Cardiac muscle cell (in vitro differentiated cells and primary cell): ENCODE measurements around the gene TGFA. TPM values are rescaled to one million over a fixed set of nuclear protein-coding genes. Genes with fewer than 3 reads are reported as not detected.

Experiments used
- DNase-seq, 2 donors: peaks; one replicate each; pipeline versions ENCODE4 v3.0.0 to v3.0.0-alpha.2; 2010 to 2017; ENCODE audit warnings: low read depth in 1 of 2, low spot score in 1 of 2
- H3K27ac ChIP-seq: fragments of 200-600 bp; sonication (generic); 2 replicates; pipeline ENCODE4 v1.5.1; 2016
- H3K27me3 ChIP-seq: fragments of 200-600 bp; sonication (generic); 2 replicates; pipeline ENCODE4 v1.6.0; 2016; ENCODE audit warnings: control low read depth
- H3K36me3 ChIP-seq: fragments of 200-600 bp; sonication (generic); 2 replicates; pipeline ENCODE4 v1.5.1; 2016; ENCODE audit warnings: control low read depth
- H3K4me1 ChIP-seq: fragments of 200-600 bp; sonication (generic); 2 replicates; pipeline ENCODE4 v1.8.1; 2017; ENCODE audit warnings: low read depth, mild to moderate bottlenecking, mixed run types
- H3K4me3 ChIP-seq: fragments of 200-600 bp; sonication (generic); 2 replicates; pipeline ENCODE4 v1.5.1; 2016; ENCODE audit warnings: mild to moderate bottlenecking
- H3K9me3 ChIP-seq: fragments of 200-600 bp; sonication (generic); 2 replicates; pipeline ENCODE4 v1.5.1; 2017; ENCODE audit warnings: low read depth, mild to moderate bottlenecking, control low read depth
- polyA plus RNA-seq: library from polyadenylated mRNA; unstranded; fragments of >200 nt; fragmentation: Nextera tagmentation; extraction: Ambion mirVana; gene quantifications from 2 replicates; pipeline ENCODE4 v1.2.1, GENCODE V29; 2016
- total RNA-seq: library from RNA; depleted of rRNA; stranded (reverse); fragments of >200 nt; gene quantifications from 2 replicates; pipeline ENCODE4 v1.2.3, GENCODE V29; 2016
- TF ChIP-seq, protein P1 (sequence below): IDR thresholded peaks from 2 replicates; pipeline ENCODE4 v1.5.1; 2012; ENCODE audit warnings: low read depth, mild to moderate bottlenecking, low read length

TGFA gene
- total and polyA plus RNA-seq, 2 experiments from 2014 or later: 4.6 TPM; not detected in 1

DNA sequence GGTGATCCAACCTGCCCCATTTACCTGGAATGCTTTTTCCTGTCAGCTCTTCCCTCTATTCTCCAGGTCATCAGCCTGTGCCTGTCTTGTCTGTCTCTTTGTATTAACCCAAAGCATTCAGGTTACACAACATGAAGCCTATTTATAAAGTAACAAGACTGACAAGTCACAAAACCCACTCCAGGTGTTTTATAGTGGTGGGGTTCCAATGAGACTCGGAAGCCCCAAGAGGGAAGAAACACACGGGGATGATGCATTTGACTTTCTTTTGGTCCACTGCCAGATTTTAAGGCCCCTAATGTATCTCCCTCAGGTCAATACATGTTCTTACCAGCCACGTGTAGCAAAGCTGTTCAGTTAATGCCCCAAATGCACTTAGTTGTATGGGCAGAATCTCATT, 27.5 kb downstream of the TGFA start:
- no peaks in the 10 kb centered on the region for H3K9me3 ChIP-seq
- no peaks in the 10 kb centered on the region for H3K36me3 ChIP-seq
- no peak overlapping the region for H3K27ac ChIP-seq
- no peaks in the 10 kb centered on the region for H3K4me1 ChIP-seq
- DNase-seq: no peak
- H3K27me3 ChIP-seq: no peaks in the 10 kb centered on the region
- TF ChIP-seq, protein P1, sequence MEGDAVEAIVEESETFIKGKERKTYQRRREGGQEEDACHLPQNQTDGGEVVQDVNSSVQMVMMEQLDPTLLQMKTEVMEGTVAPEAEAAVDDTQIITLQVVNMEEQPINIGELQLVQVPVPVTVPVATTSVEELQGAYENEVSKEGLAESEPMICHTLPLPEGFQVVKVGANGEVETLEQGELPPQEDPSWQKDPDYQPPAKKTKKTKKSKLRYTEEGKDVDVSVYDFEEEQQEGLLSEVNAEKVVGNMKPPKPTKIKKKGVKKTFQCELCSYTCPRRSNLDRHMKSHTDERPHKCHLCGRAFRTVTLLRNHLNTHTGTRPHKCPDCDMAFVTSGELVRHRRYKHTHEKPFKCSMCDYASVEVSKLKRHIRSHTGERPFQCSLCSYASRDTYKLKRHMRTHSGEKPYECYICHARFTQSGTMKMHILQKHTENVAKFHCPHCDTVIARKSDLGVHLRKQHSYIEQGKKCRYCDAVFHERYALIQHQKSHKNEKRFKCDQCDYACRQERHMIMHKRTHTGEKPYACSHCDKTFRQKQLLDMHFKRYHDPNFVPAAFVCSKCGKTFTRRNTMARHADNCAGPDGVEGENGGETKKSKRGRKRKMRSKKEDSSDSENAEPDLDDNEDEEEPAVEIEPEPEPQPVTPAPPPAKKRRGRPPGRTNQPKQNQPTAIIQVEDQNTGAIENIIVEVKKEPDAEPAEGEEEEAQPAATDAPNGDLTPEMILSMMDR: no peak
- no peak overlapping the region for H3K4me3 ChIP-seq

DNA sequence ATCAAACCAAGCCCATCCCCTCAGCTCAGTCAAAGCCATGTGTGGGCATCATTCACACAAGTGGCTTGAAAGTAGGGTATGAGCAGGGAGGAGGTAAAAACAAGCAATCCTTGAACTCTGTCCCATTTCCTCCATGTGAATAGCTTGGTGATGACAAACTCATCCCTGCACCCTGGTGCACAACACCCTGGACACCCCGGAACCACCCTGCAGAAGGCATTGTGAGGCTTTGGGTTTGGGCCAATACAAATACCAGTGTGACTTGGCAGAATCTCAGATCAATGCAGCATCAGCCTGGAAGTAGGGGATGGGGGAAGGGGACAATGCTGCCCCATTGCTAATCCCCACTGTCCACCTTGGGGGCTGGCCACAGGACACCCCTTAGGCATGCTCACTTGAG, 28.6 kb downstream of the TGFA start:
- DNase-seq: peak in 1 of 2 donors; percentile 11
- H3K27ac ChIP-seq: no peak overlapping the region
- no peaks in the 10 kb centered on the region for H3K4me1 ChIP-seq
- H3K27me3 ChIP-seq: no peaks in the 10 kb centered on the region
- H3K4me3 ChIP-seq: no peak overlapping the region
- TF ChIP-seq, protein P1: no peak
- no peaks in the 10 kb centered on the region for H3K9me3 ChIP-seq
- H3K36me3 ChIP-seq: no peaks in the 10 kb centered on the region

DNA sequence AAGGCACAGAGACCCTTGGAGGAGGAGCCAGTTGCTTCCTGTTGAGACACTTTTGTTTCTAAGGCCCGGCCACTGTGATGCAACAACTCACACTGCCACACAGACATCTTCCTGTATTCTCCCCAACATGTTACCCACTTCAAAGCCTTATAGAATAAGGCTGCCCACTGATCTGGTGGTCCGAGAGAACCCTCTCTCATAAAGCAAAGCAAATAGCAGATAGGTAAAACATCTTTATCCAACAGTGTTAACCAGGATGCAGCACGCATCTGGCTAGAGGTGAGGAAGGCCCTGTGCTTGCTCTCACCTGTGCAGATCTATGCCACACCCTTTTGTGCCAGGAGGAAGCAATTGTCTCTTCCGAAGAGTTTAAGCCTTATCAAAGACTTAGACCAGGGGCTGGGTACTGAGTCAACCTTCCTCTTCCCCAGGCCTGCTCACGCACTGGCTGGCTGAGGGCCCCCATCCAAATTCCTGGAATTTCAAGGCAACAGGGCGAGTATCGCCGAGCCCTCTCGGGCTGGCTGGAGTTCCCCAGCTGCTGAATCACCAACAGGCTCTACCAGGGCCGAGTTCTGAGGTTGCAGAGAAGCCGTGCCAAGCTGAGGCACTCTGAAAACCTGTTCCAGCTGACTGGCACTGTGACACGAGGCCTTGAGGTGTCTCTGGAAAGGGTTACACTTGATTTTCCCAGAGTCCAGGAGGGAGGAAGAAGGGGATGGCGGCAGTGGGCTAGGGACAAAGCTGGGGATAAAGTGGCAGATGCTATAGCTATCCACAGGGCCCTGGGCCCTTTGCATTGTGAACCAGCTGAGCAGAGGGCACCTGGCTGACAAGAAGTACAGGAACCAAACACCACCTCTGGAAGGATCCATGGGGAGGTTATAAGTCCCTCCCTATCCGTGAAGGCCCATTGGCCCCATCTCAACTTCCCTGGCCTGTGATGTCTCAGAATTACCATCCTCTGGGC, 29.3 kb downstream of the TGFA start:
- no peak overlapping the region for H3K27ac ChIP-seq
- TF ChIP-seq, protein P1: no peak
- H3K27me3 ChIP-seq: no peaks in the 10 kb centered on the region
- H3K4me1 ChIP-seq: no peaks in the 10 kb centered on the region
- H3K9me3 ChIP-seq: no peaks in the 10 kb centered on the region
- H3K36me3 ChIP-seq: no peaks in the 10 kb centered on the region
- H3K4me3 ChIP-seq: no peak overlapping the region
- DNase-seq: peak in 1 of 2 donors; percentile 82

DNA sequence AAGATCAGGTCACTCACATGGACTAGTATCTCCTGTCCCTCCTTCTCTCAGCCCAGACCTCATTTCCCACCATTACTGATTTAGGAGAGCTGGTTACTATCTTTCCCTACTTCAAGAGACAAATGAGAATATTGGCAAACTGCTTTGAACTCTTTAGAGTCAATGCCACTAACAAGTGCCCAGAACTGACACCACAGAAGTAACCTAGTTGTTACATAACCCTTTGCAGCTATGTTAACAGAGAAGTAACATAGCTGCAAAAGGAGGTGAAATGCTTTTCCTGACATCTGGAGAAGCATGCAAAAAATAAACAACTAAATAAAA, 30.0 kb downstream of the TGFA start:
- Histone ChIP-seq H3K4me1 (no peaks in the 10 kb centered on the region), H3K27me3 (no peaks in the 10 kb centered on the region), H3K4me3 (no peak overlapping the region), H3K9me3 (no peaks in the 10 kb centered on the region), H3K36me3 (no peaks in the 10 kb centered on the region), H3K27ac (no peak overlapping the region)
- TF ChIP-seq, protein P1: no peak
- DNase-seq: no peak

DNA sequence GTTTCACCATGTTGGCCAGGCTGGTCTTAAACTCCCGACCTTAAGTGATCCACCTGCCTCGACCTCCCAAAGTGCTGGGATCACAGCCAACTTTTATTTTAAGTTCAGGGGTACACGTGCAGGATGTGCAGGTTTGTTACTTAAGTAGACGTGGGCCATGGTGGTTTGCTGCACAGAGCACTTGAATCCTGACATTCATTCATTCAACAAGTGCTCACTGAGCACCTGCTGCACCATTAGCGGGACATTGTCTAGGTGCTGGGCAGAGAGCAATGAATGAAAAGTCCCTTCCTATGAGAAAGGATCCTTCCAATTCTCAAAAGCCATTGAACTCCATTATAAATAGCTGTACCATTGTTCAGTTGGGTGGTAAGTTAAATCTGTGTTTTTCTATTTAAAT, 31.0 kb downstream of the TGFA start:
- Histone ChIP-seq H3K4me1 (no peaks in the 10 kb centered on the region), H3K36me3 (no peaks in the 10 kb centered on the region), H3K27ac (no peak overlapping the region), H3K4me3 (no peak overlapping the region), H3K9me3 (no peaks in the 10 kb centered on the region), H3K27me3 (no peaks in the 10 kb centered on the region)
- TF ChIP-seq, protein P1: no peak
- DNase-seq: no peak
